CD4-positive, alpha-beta T cell treated with Interleukin-17A for 1 hour (primary cell): ENCODE data around the gene CCDC110.
A peak's percentile ranks its signal among the peaks of the same experiment; 100 is the strongest.

Source experiments
- DNase-seq: peaks from one replicate; pipeline ENCODE4 v3.0.0-alpha.2; 2020

CCDC110 gene

GRCh38 chr4:185470501-185471195, 885 bp downstream of the CCDC110 start:
- DNase-seq, result peak; percentile 60

GRCh38 chr4:185469580-185470154, 1.9 kb downstream of the CCDC110 start:
- peak; percentile 4 for DNase-seq

- peak; percentile 2 for DNase-seq
These were observed 2.5 kb downstream of the CCDC110 start for GRCh38 chr4:185468999-185469398.

- DNase-seq, result no peak
These were observed 3.5 kb downstream of the CCDC110 start for GRCh38 chr4:185467991-185468390.

- DNase-seq, result no peak
These were observed 4.4 kb downstream of the CCDC110 start for GRCh38 chr4:185467101-185467500.

- no peak for DNase-seq
These were observed 5.8 kb downstream of the CCDC110 start for GRCh38 chr4:185465707-185466106.

GRCh38 chr4:185464887-185465286, 6.6 kb downstream of the CCDC110 start:
- DNase-seq, result no peak

- no peak for DNase-seq
These were observed 7.3 kb downstream of the CCDC110 start for GRCh38 chr4:185464183-185464582.

GRCh38 chr4:185463541-185463940, 8.0 kb downstream of the CCDC110 start:
- no peak for DNase-seq

- no peak for DNase-seq
These were observed 10.0 kb downstream of the CCDC110 start for GRCh38 chr4:185461565-185461964.

- no peak for DNase-seq
These were observed 14.4 kb downstream of the CCDC110 start for GRCh38 chr4:185457136-185457535.

- DNase-seq, result no peak
These were observed 15.4 kb downstream of the CCDC110 start for GRCh38 chr4:185456131-185456530.

- DNase-seq, result no peak
These were observed 26.3 kb downstream of the CCDC110 start for GRCh38 chr4:185445209-185445608.

- DNase-seq, result no peak
These were observed 30.1 kb downstream of the CCDC110 start for GRCh38 chr4:185441479-185441878.

- no peak for DNase-seq
These were observed 33.7 kb downstream of the CCDC110 start for GRCh38 chr4:185437809-185438208.

GRCh38 chr4:185435466-185435865, 36.1 kb downstream of the CCDC110 start:
- no peak for DNase-seq

GRCh38 chr4:185429660-185430059, 41.9 kb downstream of the CCDC110 start:
- no peak for DNase-seq

GRCh38 chr4:185426960-185427688, 44.4 kb downstream of the CCDC110 start:
- DNase-seq, result no peak

GRCh38 chr4:185425647-185426352, 45.7 kb downstream of the CCDC110 start, which contains the start of gene UFSP2:
TSS of gene UFSP2 (minus strand) at chr4:185425964. CDS start at chr4:185425868, 96 bp downstream.
- DNase-seq, result peak; percentile 95

- no peak for DNase-seq
These were observed 46.5 kb downstream of the CCDC110 start for GRCh38 chr4:185424905-185425646.

GRCh38 chr4:185421366-185422124, 50.0 kb downstream of the CCDC110 start:
- no peak for DNase-seq

GRCh38 chr4:185416955-185417354, 54.6 kb downstream of the CCDC110 start:
- no peak for DNase-seq
